HG03135 (cell line): ENCODE measurements around the gene BRINP2.
"Not testable (repeated sequence)": the region's sequence is repeated elsewhere in the genome, so short reads cannot be mapped to it uniquely, and the experiment has no call there.

Experiments used
- ATAC-seq: cut with Tn5 transposase; IDR thresholded peaks from one replicate; pipeline ENCODE4 v1.9.1; 2021; ENCODE audit warnings: mild to moderate bottlenecking, moderate library complexity; ENCODE audit not compliant: unreplicated experiment

Gene BRINP2

GRCh38 chr1:177310326-177310725 is 139.6 kb downstream of the BRINP2 start:
- no peak for ATAC-seq

GRCh38 chr1:177311111-177311510 is 140.4 kb downstream of the BRINP2 start:
- ATAC-seq = no peak

GRCh38 chr1:177311586-177311985 is 140.8 kb downstream of the BRINP2 start:
- no peak for ATAC-seq

GRCh38 chr1:177315261-177315660 is 144.5 kb downstream of the BRINP2 start:
- ATAC-seq = no peak

GRCh38 chr1:177315761-177316160 is 145.0 kb downstream of the BRINP2 start:
- no peak for ATAC-seq

- ATAC-seq = not testable (repeated sequence)
Observed at GRCh38 chr1:177321434-177321833, 150.7 kb downstream of the BRINP2 start.

- no peak for ATAC-seq
Observed at GRCh38 chr1:177328251-177328650, 157.5 kb downstream of the BRINP2 start.

- no peak for ATAC-seq
Observed at GRCh38 chr1:177329871-177330270, 159.1 kb downstream of the BRINP2 start.
